Stomach (tissue), 9 donors: ENCODE results near the gene NSMCE4A. TPM values are rescaled to one million over a fixed set of nuclear protein-coding genes. Genes with fewer than 3 reads are reported as not detected.

Experiments
- DNase-seq, 2 donors: peaks; one replicate each; pipeline versions ENCODE4 v3.0.0 to v3.0.0-alpha.2; 2013 to 2019
- H3K27ac ChIP-seq, 5 donors: fragments of 200-600 bp in 4 of 5; sonication (generic) in 4 of 5; one replicate each; pipeline ENCODE4 v1.5.1; 2013 to 2019; ENCODE audit warnings: mild to moderate bottlenecking in 1 of 5, moderate library complexity in 1 of 5
- H3K27me3 ChIP-seq, 3 donors: fragments of 200-600 bp; sonication (generic); one replicate each; pipeline ENCODE4 v1.5.1; 2017 to 2019; ENCODE audit warnings: mixed run types in 1 of 3
- H3K36me3 ChIP-seq, 4 donors: fragments of 200-600 bp; sonication (generic); 1 replicate in 3 of 4; 2 replicates in 1 of 4; pipeline ENCODE4 v1.5.1; 2016 to 2019
- H3K4me1 ChIP-seq, 4 donors: fragments of 200-600 bp; sonication (generic); one replicate each; pipeline ENCODE4 v1.5.1; 2016 to 2019
- H3K4me3 ChIP-seq, 4 donors: fragments of 200-600 bp; sonication (generic) in 3 of 4; one replicate each; pipeline ENCODE4 v1.5.1; 2016 to 2019; ENCODE audit warnings: mild to moderate bottlenecking in 1 of 4
- H3K9me3 ChIP-seq, 4 donors: fragments of 200-600 bp; sonication (generic); one replicate each; pipeline ENCODE4 v1.5.1; 2016 to 2019
- EP300 ChIP-seq: sonication (generic); formaldehyde crosslinking; IDR thresholded peaks from one replicate; pipeline ENCODE4 v1.6.1; 2017; ENCODE audit warnings: antibody characterized with exemption
- POLR2A ChIP-seq, 4 donors: fragments of 450-650 bp; IDR thresholded peaks; one replicate each; pipeline ENCODE4 v1.6.1; 2016; ENCODE audit warnings: antibody characterized with exemption in 4 of 4, control low read depth in 2 of 4, mild to moderate bottlenecking in 1 of 4, moderate library complexity in 1 of 4
- POLR2AphosphoS5 ChIP-seq, 3 donors: sonication (generic); formaldehyde crosslinking; IDR thresholded peaks; one replicate each; pipeline ENCODE4 v1.6.1; 2016; ENCODE audit warnings: antibody characterized with exemption in 3 of 3
- WGBS, 5 donors: extraction: QIAGEN DNeasy Blood & Tissue Kit in 3 of 5; methylation state at CpG; one replicate each; pipeline versions ENCODE4 v1.1.5 to v1.1.7; 2013 to 2018; 5-methylcytosine and 5-hydroxymethylcytosine counted together
- intact Hi-C: fragments of 100-400 bp; cut with DNase I; formaldehyde crosslinking; loops from one replicate; pipeline ENCODE4 v1.15.1; 2023; ENCODE audit warnings: low total_unique reads
- polyA plus RNA-seq, 3 donors: library from polyadenylated mRNA; stranded (reverse); fragments of 200-250 nt; gene quantifications; one replicate each; pipeline ENCODE4 v1.2.3, GENCODE V29; 2013
- total RNA-seq, 5 donors: library from RNA; depleted of rRNA; stranded (reverse); fragments of >200 nt; gene quantifications; one replicate each; pipeline versions ENCODE4 v1.1.0 to v1.2.3, GENCODE V29; 2014 to 2016
- TF ChIP-seq, protein P1 (sequence below), 7 experiments: fragments of 450-650 bp in 4 of 7; fragments of 200-600 bp in 3 of 7; sonication (generic) in 3 of 7; IDR thresholded peaks; one replicate each; pipeline ENCODE4 v1.5.1; 2016 to 2019; ENCODE audit warnings: antibody characterized with exemption in 7 of 7, control low read depth in 2 of 7, mild to moderate bottlenecking in 1 of 7
- donor health status: healthy with polysubstance abuse.
- donor health status: Bipolar disorder and iron deficiency.
- donor health status: healthy.

Gene NSMCE4A
- total and polyA plus RNA-seq, 8 donors = 43.8 to 441 (median 96.4) TPM

DNA sequence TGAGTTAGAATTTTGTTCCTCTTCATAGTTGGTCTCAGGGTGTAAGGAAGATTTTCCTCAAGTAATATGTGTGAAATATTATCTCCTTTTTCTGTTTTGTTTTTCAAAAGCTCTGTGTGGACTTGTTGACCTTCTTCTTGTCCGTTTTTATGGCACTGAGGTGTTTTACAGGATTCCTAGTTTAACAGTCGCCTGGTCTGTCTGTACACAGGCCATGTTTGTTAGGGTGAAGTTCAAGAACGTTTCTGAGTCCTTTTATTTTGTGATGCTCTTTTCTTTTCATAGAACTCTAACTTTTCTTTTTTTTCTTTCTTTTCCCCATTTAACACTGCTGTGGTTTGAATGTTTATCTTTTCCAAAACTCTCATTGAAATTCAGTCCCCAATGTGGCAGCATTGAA, 32.4 kb upstream of the NSMCE4A start:
- H3K27ac ChIP-seq = no peak overlapping the region
- no peaks in the 10 kb centered on the region for H3K27me3 ChIP-seq
- H3K4me3 ChIP-seq = no peak overlapping the region
- H3K4me1 ChIP-seq = peaks cover 0 to 1% (median under 1%) of the 10 kb centered on the region in 4 donors
- DNase-seq = no peak
- TF ChIP-seq POLR2AphosphoS5 (IDR thresholded peaks at IDR 0.05) (no peak), EP300 (no peak), POLR2A (IDR thresholded peaks at IDR 0.05) (no peak)
- TF ChIP-seq, protein P1, sequence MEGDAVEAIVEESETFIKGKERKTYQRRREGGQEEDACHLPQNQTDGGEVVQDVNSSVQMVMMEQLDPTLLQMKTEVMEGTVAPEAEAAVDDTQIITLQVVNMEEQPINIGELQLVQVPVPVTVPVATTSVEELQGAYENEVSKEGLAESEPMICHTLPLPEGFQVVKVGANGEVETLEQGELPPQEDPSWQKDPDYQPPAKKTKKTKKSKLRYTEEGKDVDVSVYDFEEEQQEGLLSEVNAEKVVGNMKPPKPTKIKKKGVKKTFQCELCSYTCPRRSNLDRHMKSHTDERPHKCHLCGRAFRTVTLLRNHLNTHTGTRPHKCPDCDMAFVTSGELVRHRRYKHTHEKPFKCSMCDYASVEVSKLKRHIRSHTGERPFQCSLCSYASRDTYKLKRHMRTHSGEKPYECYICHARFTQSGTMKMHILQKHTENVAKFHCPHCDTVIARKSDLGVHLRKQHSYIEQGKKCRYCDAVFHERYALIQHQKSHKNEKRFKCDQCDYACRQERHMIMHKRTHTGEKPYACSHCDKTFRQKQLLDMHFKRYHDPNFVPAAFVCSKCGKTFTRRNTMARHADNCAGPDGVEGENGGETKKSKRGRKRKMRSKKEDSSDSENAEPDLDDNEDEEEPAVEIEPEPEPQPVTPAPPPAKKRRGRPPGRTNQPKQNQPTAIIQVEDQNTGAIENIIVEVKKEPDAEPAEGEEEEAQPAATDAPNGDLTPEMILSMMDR (IDR thresholded peaks at IDR 0.05) = no peak
- H3K36me3 ChIP-seq = no peaks in the 10 kb centered on the region
- peaks cover 0 to 1% (median under 1%) of the 10 kb centered on the region in 4 donors for H3K9me3 ChIP-seq
- intact Hi-C loops = no loop called here
- 22 to 78% (median 51%) methylated on average over 3 of the region's 3 CpGs for WGBS, 5 donors

DNA sequence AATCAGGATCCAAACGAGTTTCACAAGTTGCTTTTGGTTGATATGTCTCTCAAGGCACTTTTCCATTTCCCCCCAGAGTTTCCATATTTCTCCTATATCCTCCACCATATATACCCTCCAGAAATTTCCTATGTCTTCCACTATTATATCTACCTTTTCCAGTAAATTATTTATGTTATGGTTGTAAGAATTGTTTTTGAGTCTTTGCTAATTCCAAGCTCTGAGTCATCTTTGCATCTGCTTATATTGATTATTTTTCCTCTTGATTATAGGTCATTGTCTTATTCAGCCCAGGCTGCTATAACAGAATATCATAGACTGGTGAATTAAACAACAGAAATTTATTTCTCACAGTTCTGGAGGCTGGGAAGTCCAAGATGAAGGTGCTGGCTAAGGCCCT, 26.7 kb upstream of the NSMCE4A start:
- WGBS, 5 donors = 63 to 76% (median 68%) methylated on average over 1 of the region's 1 CpG

DNA sequence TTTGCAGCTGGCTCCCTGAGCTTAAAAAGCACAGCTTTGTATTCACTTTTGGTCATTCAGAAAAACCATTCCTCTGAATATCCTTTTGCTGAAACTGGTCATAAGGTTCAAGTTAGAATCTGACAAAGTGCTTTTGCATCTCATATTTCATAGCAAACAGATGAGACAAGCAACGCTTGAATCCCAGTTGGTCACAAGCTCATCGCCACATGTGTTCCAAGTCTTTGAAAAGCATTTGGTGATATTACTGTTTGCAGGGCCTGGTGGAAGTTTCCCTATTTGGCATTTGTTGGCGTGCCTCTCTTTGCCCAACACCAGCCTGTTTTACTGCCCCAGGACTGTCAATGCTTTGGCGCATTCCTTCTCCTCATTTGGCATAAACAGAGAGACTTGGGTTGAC, 24.3 kb upstream of the NSMCE4A start:
- no peak for DNase-seq

More for the DNA sequence above, 26.7 kb upstream of the NSMCE4A start:
- no peak for TF ChIP-seq POLR2A (IDR thresholded peaks at IDR 0.05)
- TF ChIP-seq EP300 = no peak
- no peak for TF ChIP-seq POLR2AphosphoS5 (IDR thresholded peaks at IDR 0.05)
- TF ChIP-seq, protein P1 (IDR thresholded peaks at IDR 0.05) = no peak
- DNase-seq = no peak
- Histone ChIP-seq H3K27ac (no peak overlapping the region), H3K27me3 (no peaks in the 10 kb centered on the region), H3K4me1 (peaks cover 0 to 8% (median 0%) of the 10 kb centered on the region in 4 donors), H3K9me3 (peaks cover 0 to 17% (median 13%) of the 10 kb centered on the region in 4 donors), H3K4me3 (no peak overlapping the region), H3K36me3 (peaks cover 0 to 12% (median 0%) of the 10 kb centered on the region in 4 donors)
- intact Hi-C loops = no loop called here

DNA sequence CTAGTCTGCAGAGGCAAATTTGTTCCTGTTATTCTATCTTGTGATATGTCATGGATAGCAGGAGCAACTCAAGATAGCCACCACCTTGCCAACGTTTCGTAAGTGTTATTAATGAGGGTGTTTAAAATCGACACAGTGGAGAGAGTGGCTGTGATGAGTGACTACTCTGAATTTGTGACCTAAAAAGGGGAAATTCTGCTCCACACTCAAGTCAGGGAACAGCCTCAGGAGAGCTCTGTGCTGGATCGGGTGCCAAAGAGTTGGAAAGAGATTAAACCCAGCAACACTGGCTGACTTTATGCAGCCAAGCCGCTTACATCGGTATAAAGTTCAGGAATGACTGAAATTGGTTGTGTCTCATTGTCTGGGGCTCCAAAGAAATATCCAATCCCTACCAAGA, 23.4 kb upstream of the NSMCE4A start:
- H3K27ac ChIP-seq = peak overlapping the region in 1 of 5 donors; percentile 91

More for the DNA sequence above, 24.3 kb upstream of the NSMCE4A start:
- H3K4me1 ChIP-seq = peaks cover under 1 to 30% (median 16%) of the 10 kb centered on the region in 4 donors
- H3K4me3 ChIP-seq = no peak overlapping the region
- intact Hi-C loops = no loop called here
- TF ChIP-seq POLR2AphosphoS5 (IDR thresholded peaks at IDR 0.05) (no peak), POLR2A (IDR thresholded peaks at IDR 0.05) (no peak), EP300 (no peak)
- TF ChIP-seq, protein P1 (IDR thresholded peaks at IDR 0.05) = no peak
- H3K27me3 ChIP-seq = no peaks in the 10 kb centered on the region
- H3K36me3 ChIP-seq = peaks cover 0 to 12% (median 0%) of the 10 kb centered on the region in 4 donors
- peak overlapping the region in 1 of 5 donors; percentile 91 for H3K27ac ChIP-seq
- peaks cover 0 to 17% (median 13%) of the 10 kb centered on the region in 4 donors for H3K9me3 ChIP-seq
- 89 to 97% (median 96%) methylated on average over 4 of the region's 4 CpGs for WGBS, 5 donors

More for the DNA sequence above, 23.4 kb upstream of the NSMCE4A start:
- Histone ChIP-seq H3K4me3 (no peak overlapping the region), H3K9me3 (peaks cover 0 to 17% (median 13%) of the 10 kb centered on the region in 4 donors), H3K4me1 (peaks cover 8 to 38% (median 25%) of the 10 kb centered on the region in 4 donors), H3K27me3 (no peaks in the 10 kb centered on the region), H3K36me3 (peaks cover 0 to 12% (median 0%) of the 10 kb centered on the region in 4 donors)
- TF ChIP-seq EP300 (no peak), POLR2AphosphoS5 (IDR thresholded peaks at IDR 0.05) (no peak)
- TF ChIP-seq, protein P1 (IDR thresholded peaks at IDR 0.05) = no peak
- no peak for DNase-seq
- 58 to 80% (median 71%) methylated on average over 6 of the region's 6 CpGs for WGBS, 5 donors
- intact Hi-C loops = no loop called here
